ENCODE data around the gene ATP10B.

DNA sequence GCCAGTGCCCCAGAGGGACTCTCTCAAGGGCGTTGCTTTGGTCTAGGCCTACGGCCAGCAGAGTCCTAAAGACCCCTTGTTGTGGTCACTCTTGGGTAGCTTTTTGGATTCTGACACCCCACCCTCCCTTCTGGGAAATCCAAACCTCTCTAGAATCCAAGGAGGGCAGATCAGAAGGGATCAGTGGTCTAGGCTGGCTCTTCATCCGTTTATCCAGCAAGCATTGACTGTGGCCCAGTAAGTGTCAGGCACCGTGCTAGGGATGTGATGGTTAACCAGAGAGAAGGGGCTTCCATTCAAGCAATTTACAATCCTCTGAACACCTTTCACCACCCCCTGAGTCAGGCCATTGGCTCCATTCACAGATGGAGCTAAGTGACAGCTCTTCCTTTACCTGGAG, 249.3 kb downstream of the ATP10B start:
- TF ChIP-seq ELF4 (IDR thresholded peaks at IDR 0.05) = no peak
- no peak for TF ChIP-seq FOXM1 (IDR thresholded peaks at IDR 0.05; ENCODE audit: borderline replicate concordance)
- TF ChIP-seq L3MBTL2 (conservative IDR thresholded peaks at IDR 0.05) = no peak
- TF ChIP-seq SUZ12 (IDR thresholded peaks at IDR 0.05) = no peak
- TF ChIP-seq BHLHE40 (IDR thresholded peaks at IDR 0.05; ENCODE audit: borderline replicate concordance) = no peak
- no peak for TF ChIP-seq SP1 (IDR thresholded peaks at IDR 0.05)
- no peak for TF ChIP-seq FOXK2 (IDR thresholded peaks at IDR 0.05)
- no peak for TF ChIP-seq NFRKB (IDR thresholded peaks at IDR 0.05)
- TF ChIP-seq CTBP1 (IDR thresholded peaks at IDR 0.05; ENCODE audit: borderline replicate concordance) = no peak
- no peak for TF ChIP-seq HDGF (IDR thresholded peaks at IDR 0.05; ENCODE audit: borderline replicate concordance)
- TF ChIP-seq ARNT (IDR thresholded peaks at IDR 0.05) = no peak
- TF ChIP-seq ZNF384 (IDR thresholded peaks at IDR 0.05) = no peak
- TF ChIP-seq FOXA1 (IDR thresholded peaks at IDR 0.05) = no peak
- TF ChIP-seq TARDBP (IDR thresholded peaks at IDR 0.05) = no peak

All from HEK293T (cell line).